Ovary (tissue), 9 donors: Measurements from ENCODE around the gene GCC2. TPM values are rescaled to one million over a fixed set of nuclear protein-coding genes. Genes with fewer than 3 reads are reported as not detected.
A peak's percentile ranks its signal among the peaks of the same experiment; 100 is the strongest.

Experiments
- DNase-seq, 5 donors: peaks; one replicate each; pipeline ENCODE4 v3.0.0-alpha.2; 2019 to 2020
- H3K27ac ChIP-seq, 2 donors: fragments of 200-600 bp; one replicate each; pipeline versions ENCODE4 v1.5.1 to v1.8.0; 2019 to 2022
- H3K27me3 ChIP-seq: fragments of 200-600 bp; one replicate; pipeline ENCODE4 v1.8.0; 2022
- H3K36me3 ChIP-seq: fragments of 200-600 bp; sonication (generic); one replicate; pipeline ENCODE4 v1.5.1; 2019
- H3K4me1 ChIP-seq: one replicate; pipeline ENCODE4 v1.8.1; 2013; ENCODE audit warnings: mild to moderate bottlenecking, moderate library complexity; ENCODE audit not compliant: insufficient read depth
- H3K4me3 ChIP-seq: fragments of 200-600 bp; sonication (generic); one replicate; pipeline ENCODE4 v1.5.1; 2017
- H3K9me3 ChIP-seq, 2 donors: fragments of 200-600 bp in 1 of 2; sonication (generic) in 1 of 2; one replicate each; pipeline versions ENCODE4 v1.5.1 to v1.8.1; 2013 to 2019; ENCODE audit warnings: mild to moderate bottlenecking in 1 of 2, moderate library complexity in 1 of 2
- CTCF ChIP-seq, 3 donors: fragments of 450-650 bp in 2 of 3; fragments of 200-600 bp in 1 of 3; IDR thresholded peaks; one replicate each; pipeline versions ENCODE4 v1.5.1 to v1.8.0; 2016 to 2022; ENCODE audit warnings: antibody characterized with exemption in 3 of 3, mild to moderate bottlenecking in 1 of 3
- EP300 ChIP-seq: sonication (generic); formaldehyde crosslinking; IDR thresholded peaks from one replicate; pipeline ENCODE4 v1.6.1; 2017; ENCODE audit warnings: antibody characterized with exemption
- POLR2A ChIP-seq: fragments of 450-650 bp; IDR thresholded peaks from one replicate; pipeline ENCODE4 v1.6.1; 2017; ENCODE audit warnings: antibody characterized with exemption, mild to moderate bottlenecking, moderate library complexity
- WGBS, 3 donors: extraction: QIAGEN DNeasy Blood & Tissue Kit in 1 of 3; methylation state at CpG; one replicate each; pipeline versions ENCODE4 v1.1.5 to v1.1.7; 2013 to 2017; 5-methylcytosine and 5-hydroxymethylcytosine counted together
- intact Hi-C, 4 donors: fragments of 100-400 bp; cut with DNase I; formaldehyde crosslinking; loops; one replicate each; pipeline versions ENCODE4 v1.11.0 to v1.15.1; 2022 to 2023
- polyA plus RNA-seq, 2 donors: library from polyadenylated mRNA; stranded (reverse); fragments of 200-250 nt in 1 of 2; fragments of 350-450 nt in 1 of 2; fragmentation: Illumina TruSeq in 1 of 2; extraction: RNeasy Lipid Tissue Mini Kit (QIAGEN cat#74804) in 1 of 2; gene quantifications; one replicate each; pipeline ENCODE4 v1.2.3, GENCODE V29; 2013 to 2014
- total RNA-seq, 7 donors: library from RNA; depleted of rRNA in 2 of 7; stranded (reverse); fragments of >200 nt in 2 of 7; fragmentation: NEBNext Ultra II Directional in 3 of 7; extraction: Animal tissue kit (Norgen Biotek cat#: 25700) in 3 of 7; gene quantifications; one replicate each; pipeline versions ENCODE4 v1.1.0 to v1.2.4, GENCODE V29; 2016 to 2023
- donor health status: DM: no; HTN: no; CAD: no; lungs with moderate emphysema.
- donor health status: DM: no; HTN: no; CAD: no.
- donor health status: Bipolar disorder and iron deficiency.
- donor health status: DM: yes; HTN: yes; CAD: no.
- donor health status: DM: no; HTN: no; CAD: no.
- donor health status: DM: yes; HTN: yes; CAD: no.

Gene GCC2
- total and polyA plus RNA-seq, 9 donors = 14.9 to 53.0 (median 42.1) TPM

GRCh38 chr2:108446703-108447102 is 2.3 kb upstream of the GCC2 start:
- TF ChIP-seq EP300 = no peak
- no peak for TF ChIP-seq POLR2A
- no peak for TF ChIP-seq CTCF (IDR thresholded peaks at IDR 0.05)
- H3K27ac ChIP-seq = no peak overlapping the region
- intact Hi-C loops = no loop called here
- H3K36me3 ChIP-seq = no peaks in the 10 kb centered on the region
- no peak overlapping the region for H3K4me3 ChIP-seq
- DNase-seq = no peak
- H3K27me3 ChIP-seq = no peaks in the 10 kb centered on the region
- H3K4me1 ChIP-seq = no peaks in the 10 kb centered on the region
- no peaks in the 10 kb centered on the region for H3K9me3 ChIP-seq
- 90 to 96% (median 95%) methylated on average over 2 of the region's 2 CpGs for WGBS, 3 donors

- TF ChIP-seq POLR2A (no peak), CTCF (IDR thresholded peaks at IDR 0.05) (no peak), EP300 (no peak)
- Histone ChIP-seq H3K4me3 (peak overlapping the region; percentile 78), H3K9me3 (no peaks in the 10 kb centered on the region), H3K36me3 (no peaks in the 10 kb centered on the region), H3K27ac (peak overlapping the region in 1 of 2 donors; percentile 73), H3K4me1 (no peaks in the 10 kb centered on the region), H3K27me3 (no peaks in the 10 kb centered on the region)
- no peak for DNase-seq
- intact Hi-C loops = no loop called here
- 29 to 41% (median 40%) methylated on average over 23 of the region's 23 CpGs for whole genome bisulfite sequencing, 3 donors
Measured at GRCh38 chr2:108447947-108448677, 894 bp upstream of the GCC2 start.

- 0 to 1% (median 0%) methylated on average over 20 of the region's 20 CpGs for WGBS, 3 donors
- Histone ChIP-seq H3K4me1 (no peaks in the 10 kb centered on the region), H3K27me3 (no peaks in the 10 kb centered on the region), H3K27ac (peak overlapping the region; percentile 62 to 73), H3K9me3 (no peaks in the 10 kb centered on the region), H3K4me3 (peak overlapping the region; percentile 78), H3K36me3 (no peaks in the 10 kb centered on the region)
- TF ChIP-seq CTCF (IDR thresholded peaks at IDR 0.05) = no peak
- no peak for TF ChIP-seq POLR2A
- no peak for TF ChIP-seq EP300
- DNase-seq = peak in 1 of 5 donors; percentile 19
- intact Hi-C loops = no loop called here
Measured at GRCh38 chr2:108449410-108450130, 564 bp downstream of the GCC2 start.

- intact Hi-C loops = no loop called here
- Histone ChIP-seq H3K27ac (no peak overlapping the region), H3K36me3 (no peaks in the 10 kb centered on the region), H3K4me1 (no peaks in the 10 kb centered on the region), H3K27me3 (no peaks in the 10 kb centered on the region), H3K9me3 (no peaks in the 10 kb centered on the region), H3K4me3 (no peak overlapping the region)
- TF ChIP-seq POLR2A = no peak
- no peak for TF ChIP-seq CTCF (IDR thresholded peaks at IDR 0.05)
- TF ChIP-seq EP300 = no peak
- no peak for DNase-seq
- 80 to 87% (median 85%) methylated on average over 3 of the region's 3 CpGs for WGBS, 3 donors
Measured at GRCh38 chr2:108450863-108451262, 1.9 kb downstream of the GCC2 start.
